Stromal cell of bone marrow (primary cell): ENCODE results near the gene FBXO24.

Experiments used
- DNase-seq: peaks from one replicate; pipeline ENCODE4 v3.0.0-alpha.2; 2012; ENCODE audit warnings: low read depth

The FBXO24 gene

GRCh38 chr7:100574362-100575205 lies 11.5 kb upstream of the FBXO24 start:
- no peak for DNase-seq

DNA sequence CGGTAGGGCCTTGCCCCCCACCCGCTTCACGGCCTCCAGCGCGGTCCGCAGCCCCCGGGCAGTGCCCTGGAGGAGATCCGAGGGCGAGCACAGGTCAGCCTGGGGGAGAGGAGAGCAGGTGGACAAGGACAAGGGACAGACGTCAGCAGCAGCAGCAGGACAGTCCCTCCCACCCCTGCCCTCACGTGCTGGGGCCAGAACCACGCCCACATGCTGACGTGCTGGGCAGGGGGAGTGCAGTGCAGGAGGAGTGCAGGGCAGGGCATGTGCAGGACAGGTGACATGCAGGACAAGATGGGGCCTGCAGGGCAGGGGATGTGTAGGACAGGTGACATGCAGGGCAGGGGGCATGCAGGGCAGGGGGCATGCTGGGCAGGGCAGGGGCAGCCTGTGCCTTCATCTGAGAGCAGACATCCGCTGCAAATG lies 10.9 kb upstream of the FBXO24 start:
- no peak for DNase-seq

DNA sequence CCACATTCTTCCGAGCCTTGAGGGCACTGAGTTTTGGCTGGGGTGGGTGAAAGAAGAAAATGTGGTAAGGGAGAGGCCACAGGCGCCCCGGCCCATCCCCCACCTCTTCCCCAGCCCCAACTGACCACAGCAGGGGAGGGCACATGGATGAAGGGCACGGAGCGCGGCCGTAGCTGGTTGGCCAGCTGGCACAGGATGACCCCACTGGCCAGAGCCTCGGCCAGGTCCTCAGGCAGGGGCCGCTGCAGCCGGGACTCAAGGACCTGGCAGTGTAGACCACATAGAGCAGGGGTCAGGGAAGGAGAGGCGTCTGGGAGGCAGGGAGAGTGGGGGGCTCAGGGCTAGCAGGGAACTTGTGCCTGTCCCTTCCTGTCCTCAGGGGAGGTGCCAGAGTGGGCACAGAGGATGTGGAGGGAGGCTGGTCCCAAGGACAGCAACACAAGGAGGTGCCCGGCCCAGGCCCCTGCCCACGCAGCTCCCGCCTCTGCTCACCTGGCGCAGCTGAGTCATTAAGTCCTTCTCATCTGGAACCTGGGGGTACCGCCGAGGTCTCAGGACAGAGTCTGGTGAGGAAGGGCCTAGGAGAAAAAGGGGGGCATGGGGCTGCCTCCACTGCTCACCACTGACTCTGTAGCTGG lies 10.3 kb upstream of the FBXO24 start:
- no peak for DNase-seq

- no peak for DNase-seq
These were observed 9.6 kb upstream of the FBXO24 start for GRCh38 chr7:100576384-100576993.

GRCh38 chr7:100577103-100577502 lies 9.0 kb upstream of the FBXO24 start:
- no peak for DNase-seq

DNA sequence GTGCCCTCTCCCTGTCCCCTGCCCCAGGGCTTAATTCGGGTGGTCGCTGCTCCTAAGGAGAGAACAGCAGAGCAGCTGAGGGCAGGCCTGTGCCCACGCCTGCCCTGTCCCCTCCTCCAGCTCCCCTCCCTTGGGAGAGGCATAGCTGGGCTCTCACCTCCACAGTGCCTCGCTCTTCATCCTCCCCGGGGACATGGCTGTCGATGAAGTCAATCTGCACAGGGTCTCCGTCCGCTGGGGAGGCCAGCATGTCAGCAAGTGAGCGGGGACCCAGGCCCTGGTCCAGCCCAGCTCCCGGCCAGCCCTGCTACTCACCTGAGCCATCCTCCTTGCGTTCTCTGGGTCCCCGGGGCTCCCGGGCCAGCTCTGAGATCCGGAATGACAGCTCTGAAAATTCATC lies 8.6 kb upstream of the FBXO24 start:
- no peak for DNase-seq

GRCh38 chr7:100578246-100579183 lies 7.6 kb upstream of the FBXO24 start:
- no peak for DNase-seq

DNA sequence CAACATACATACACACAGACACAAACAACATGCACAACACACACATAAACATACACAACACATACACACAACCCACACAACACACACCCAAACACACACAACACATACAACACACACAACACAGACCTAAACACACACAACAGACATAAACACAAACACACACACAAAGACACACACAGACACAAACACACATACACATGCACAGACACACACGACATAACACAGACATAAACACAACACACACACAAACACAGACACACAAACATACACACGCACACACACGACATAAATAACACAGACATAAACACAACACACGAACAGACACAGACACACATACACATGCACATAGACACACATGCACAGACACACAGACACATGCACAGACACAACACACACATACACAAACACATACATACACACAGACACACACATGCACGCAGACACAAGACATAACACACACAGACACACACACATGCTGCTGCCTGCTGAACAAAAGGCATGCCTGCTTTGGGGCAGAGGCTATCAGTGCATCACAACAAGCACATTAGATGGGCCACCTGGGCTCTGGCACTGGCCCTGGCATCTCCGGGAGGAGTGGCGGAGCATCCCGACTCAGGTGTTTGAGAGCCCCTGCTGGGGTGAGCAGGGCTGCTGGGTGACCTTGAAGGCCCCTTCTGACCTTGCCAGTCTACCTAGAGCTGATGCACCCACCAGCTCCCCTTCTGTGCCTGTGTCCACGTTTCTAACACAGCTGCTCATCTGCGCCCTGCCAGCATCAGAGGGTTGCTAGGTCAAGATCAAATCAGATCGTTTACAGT lies 5.5 kb upstream of the FBXO24 start:
- DNase-seq: no peak

DNA sequence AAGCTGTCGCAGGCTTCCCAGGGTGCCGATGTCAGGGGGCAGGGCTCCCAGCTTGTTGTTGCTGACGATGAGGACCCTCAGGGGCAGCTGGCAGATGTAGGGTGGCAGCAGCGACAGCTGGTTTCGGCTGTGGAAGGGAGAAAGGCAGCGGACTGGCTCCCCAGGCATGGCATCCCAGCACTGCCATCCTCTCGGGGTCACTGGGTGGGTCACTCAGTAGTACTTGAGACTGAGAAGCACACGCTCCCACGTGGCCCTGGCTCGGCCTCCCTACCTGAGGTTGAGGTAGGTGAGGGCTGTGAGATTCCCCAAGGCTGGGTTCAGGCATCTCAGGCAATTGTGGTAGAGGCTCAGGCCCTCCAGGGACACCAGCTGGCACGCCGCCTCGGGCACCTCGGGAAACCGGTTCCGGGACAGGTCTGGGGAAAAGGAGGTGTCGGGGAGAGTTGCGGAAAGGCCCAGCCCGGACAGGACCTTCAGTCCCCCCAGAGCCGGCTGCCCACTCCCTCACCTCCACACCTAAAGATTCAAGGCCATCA lies 4.0 kb upstream of the FBXO24 start:
- no peak for DNase-seq

DNA sequence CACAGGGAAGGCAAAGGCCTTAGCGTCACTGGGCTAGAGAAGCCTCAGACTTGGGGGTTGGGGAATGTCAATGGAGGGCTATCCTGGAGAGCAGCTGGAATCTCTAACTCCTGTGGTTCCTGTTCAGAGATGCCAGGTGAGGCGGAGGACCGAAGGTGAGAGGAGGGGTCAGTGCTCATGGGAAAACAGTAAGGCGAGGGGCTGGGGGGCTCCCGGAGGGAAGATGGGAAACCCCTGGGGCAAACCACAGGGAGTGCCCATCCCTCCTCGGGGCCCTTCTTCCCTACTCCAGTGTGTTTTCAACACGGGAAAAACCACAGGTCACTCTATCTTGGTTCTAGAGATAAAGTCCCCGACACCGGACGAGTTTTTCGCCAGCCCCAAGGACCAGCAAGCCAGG lies 3.5 kb upstream of the FBXO24 start:
- DNase-seq: no peak

DNA sequence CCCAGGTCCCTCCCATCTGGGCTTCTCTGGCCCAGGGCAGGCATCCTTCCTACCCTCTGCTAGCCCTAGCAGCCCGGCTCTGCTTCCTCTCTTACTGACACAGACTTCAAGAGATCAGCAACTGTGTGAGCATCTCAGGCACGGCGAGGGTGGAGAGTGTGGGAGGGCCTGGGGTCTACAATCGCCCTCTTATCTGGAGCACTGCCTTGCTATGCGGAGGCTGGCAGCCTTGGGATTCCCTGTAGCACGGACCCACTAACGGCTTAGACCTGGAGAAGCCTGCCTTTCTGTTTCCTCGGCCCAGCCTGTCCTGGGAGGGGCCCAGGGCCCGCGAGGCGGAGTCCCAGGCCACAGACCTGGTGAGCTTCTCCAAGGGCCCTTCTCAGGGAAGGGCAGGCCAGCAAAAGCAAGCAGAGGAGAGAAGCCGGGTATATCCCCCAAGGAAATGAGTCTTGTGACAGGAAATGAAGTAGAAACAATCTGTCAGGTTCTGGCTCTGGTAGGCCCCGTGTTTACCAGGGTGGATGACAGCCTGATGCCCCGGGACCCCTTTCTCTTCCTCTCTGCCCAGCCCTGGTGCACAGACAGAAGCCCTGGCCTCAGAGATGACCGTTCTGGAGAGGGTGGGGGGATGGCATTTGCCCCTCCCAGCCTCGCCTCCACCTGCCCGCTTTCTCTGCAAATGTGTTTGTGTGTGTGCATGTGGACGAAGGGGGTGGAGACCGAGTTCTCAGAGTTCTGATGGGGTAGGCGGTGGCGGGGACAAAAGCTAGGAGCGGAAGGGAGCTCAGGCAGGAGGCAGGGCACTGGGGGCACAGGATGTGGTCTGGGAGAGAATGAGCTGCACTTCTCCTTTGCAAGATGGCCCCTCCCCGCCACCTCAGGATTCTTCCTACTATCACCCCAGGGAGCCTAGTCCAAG lies 2.7 kb upstream of the FBXO24 start:
- no peak for DNase-seq

GRCh38 chr7:100584054-100584682 lies 2.0 kb upstream of the FBXO24 start:
- no peak for DNase-seq

DNA sequence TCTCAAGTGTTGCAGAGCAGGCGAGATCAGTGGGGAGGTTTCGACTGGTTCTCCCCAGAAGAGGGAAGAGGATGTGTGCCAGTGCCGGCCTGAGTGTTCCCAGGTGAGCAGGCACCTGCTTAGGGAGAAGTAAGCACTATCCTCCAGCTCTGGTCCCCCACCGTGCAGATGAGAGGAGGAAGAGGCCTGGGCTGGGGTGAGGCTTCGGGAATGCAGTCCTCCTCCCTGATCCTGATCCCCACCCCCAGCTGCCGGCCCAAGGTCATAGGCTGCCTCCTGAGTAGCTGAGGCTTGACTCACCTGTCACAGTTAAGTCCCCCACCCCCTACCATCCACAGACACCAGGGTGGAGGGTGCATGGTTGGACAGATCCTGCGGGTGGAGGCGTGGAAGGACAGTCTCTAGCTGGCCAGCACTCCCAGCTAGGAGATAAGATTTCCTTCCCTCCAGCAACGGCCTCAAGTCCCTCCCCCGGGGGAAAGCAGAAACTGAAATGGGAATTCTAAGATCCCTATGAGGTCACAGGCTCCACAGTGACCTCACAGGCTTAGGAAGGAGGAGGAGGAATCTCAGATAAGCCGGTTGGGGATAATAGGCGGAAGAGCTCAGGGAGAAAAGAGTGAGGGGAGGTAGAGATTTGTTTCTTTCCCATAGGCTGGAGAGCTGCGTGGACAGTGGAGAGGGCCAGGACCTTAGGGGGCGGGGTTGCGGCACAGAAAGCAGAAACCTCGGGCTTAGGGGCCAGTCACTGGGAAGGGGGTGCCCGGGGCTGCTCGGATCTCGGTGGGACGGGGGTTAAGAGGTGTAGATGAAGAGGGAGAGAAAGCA lies 1.2 kb upstream of the FBXO24 start:
- no peak for DNase-seq

DNA sequence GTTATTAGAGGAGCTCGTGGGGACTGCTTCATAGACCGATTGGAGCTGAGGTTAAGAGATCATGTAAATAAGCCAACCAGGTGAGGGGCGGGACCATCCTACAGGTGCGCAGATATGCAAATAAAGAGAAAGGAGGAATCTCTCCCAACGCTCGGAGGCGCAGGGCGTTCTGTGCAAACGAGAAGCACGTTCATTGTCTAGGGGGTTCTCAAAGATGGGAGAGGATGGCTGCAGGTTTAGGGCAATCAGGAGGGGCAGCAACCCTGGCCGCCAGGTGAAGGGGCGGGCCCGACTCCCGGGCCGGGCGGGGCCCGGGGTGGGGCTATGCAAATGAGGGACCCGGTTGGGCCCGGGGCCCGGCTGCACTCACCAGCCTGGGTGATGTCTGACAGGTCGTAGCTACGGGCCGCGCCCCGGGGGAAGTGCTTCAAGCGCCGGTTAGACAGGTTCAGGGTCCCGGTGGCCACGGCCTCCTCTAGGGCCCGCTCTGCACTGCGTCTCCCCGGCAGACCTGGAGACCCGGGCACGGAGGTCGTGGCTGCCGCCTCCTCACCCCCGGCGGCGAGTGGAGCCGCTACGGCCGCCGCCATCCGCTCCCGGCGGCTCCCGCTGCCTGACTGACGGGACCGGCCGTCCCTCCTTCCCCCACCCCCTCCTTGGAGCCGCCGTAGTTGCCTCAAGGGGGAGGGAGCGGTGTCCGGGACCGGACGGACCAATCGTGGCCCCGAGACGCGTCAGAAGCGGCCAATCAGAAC lies 440 bp upstream of the FBXO24 start, which contains the start of gene LRCH4:
LRCH4 (minus strand) TSS at position 619 of the 755 bp plus-strand sequence; CDS start at position 590, 29 bp downstream.
- DNase-seq: no peak

DNA sequence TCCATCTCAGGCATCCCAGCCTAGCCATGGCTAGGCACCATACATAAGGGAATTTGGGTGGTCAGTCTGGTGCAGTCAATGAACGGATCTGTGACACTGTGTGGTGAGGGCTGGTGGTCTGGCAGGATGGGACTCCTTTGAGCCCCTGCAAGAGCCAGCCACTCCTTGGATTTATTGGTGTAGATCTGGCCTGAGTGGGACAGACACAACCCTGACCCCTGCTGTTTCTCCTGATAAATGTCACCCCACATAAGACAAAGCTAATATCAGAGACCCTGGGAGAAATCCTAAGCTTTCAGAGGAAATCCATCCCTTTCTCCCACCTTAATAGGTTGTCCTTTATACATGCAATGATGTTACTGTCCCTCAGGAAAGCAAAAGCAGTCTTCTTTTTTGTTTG lies 2.3 kb downstream of the FBXO24 start:
- DNase-seq: no peak

- no peak for DNase-seq
These were observed 3.3 kb downstream of the FBXO24 start for GRCh38 chr7:100589341-100589947.
